GM19468 (cell line): ENCODE data around the gene HOXA1.

Experiments
- ATAC-seq: cut with Tn5 transposase; IDR thresholded peaks from one replicate; pipeline ENCODE4 v1.9.1; 2021; ENCODE audit warnings: mild to moderate bottlenecking, moderate library complexity, moderate number of reproducible peaks; ENCODE audit not compliant: unreplicated experiment; ENCODE audit errors: extremely low read depth

HOXA1 gene

GRCh38 chr7:27096768-27097514 is 1.1 kb upstream of the HOXA1 start:
- ATAC-seq, result no peak

GRCh38 chr7:27095050-27095896 is 527 bp downstream of the HOXA1 start:
- no peak for ATAC-seq

- no peak for ATAC-seq
Measured at GRCh38 chr7:27094304-27095049, 1.3 kb downstream of the HOXA1 start.

DNA sequence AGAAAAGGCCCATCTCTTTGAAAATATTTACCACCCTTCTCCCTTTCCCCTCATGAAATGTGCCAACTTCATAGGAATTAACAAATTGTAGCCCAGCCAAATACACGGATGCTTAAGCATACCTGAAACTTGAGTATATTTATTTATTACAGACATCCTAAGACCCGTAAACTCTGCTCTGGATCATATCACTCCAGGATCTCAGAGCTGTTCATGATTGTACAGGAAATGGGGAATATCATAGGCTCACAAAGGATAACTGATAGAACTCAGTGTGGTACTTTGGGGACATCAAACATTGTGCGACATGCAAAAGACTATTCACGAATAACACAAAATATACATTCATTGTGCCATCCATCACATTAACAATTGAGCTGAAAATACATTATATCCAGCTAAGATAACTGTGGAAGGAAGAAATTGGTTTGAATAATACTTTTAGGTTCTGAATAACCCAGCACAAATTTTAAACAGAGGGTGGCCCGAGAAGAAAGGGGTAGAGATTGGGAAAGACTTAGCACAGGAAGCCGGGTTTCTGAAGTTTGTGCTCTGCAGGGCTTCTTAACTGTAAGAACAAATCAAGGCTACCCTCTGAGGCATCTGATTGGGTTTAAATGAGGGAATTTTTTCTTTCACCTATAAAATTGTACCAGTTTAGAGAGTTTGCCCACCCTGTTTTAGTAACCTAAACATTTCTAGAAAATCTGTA is 2.5 kb downstream of the HOXA1 start:
- no peak for ATAC-seq

GRCh38 chr7:27092819-27093110 is 3.0 kb downstream of the HOXA1 start:
- no peak for ATAC-seq

DNA sequence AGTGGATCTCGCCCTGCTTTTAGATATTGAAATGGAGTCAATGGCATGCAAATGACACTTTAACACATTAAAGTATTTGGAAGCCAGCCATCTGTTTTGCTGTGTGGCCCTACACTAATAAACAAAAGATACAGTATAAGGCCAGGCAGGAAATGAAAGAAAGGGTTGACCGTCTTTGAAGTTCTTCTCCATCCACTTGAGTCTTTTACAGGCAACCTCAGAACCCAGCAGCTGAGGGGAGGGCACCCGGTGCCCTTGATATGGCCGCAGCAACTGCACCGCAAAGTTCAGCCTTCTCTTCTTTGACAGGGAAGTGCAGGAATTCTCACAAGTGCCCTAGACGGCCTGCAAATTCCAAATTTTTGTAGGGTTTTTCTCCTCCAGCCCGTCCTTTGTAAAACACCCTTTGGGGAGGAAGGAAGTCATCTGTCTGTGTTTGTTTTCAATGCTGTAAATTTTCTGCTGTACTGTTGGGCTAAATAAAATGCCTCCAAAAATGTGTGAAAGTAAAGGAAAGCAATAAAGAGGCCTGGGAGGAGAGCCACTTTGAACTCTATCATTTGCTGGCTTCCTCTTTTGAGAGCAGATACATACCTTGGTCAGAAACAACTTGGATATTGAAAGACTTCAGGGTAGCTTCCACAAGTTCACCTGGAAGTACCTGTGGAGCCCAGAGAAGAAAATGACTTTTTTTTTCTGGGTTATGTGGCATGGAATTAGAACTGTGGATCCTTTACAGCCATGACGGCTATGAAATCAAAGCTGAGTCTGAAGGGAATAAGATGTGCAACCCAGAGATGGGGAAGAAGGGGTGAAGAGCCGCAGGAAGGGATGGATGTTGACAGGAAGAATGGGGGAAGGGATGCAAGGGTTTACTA is 3.6 kb downstream of the HOXA1 start:
- ATAC-seq, result no peak

DNA sequence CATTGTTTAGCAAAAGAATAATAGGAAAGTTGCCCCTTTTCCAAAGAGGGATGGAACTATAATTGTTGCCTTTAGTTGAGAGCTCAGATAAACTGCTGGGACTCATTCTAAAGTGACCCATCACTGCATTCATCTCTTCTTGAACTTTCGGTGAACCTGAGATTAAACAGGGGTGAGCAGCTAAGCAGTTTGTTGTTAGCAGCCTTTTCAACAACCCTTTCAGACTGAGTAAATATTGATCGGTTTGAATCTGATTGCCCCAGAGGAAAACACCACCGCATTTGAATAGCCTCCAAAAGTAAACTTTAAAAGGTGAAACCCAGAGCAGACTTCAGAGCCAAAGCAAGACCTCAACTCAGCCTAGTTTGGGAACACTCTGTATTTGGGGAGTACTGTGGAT is 4.7 kb downstream of the HOXA1 start:
- ATAC-seq, result no peak

GRCh38 chr7:27088002-27088922 is 7.5 kb downstream of the HOXA1 start:
- ATAC-seq, result no peak

- ATAC-seq, result no peak
Measured at GRCh38 chr7:27083646-27084045, 12.2 kb downstream of the HOXA1 start.

GRCh38 chr7:27082171-27082570 is 13.6 kb downstream of the HOXA1 start:
- ATAC-seq, result no peak

DNA sequence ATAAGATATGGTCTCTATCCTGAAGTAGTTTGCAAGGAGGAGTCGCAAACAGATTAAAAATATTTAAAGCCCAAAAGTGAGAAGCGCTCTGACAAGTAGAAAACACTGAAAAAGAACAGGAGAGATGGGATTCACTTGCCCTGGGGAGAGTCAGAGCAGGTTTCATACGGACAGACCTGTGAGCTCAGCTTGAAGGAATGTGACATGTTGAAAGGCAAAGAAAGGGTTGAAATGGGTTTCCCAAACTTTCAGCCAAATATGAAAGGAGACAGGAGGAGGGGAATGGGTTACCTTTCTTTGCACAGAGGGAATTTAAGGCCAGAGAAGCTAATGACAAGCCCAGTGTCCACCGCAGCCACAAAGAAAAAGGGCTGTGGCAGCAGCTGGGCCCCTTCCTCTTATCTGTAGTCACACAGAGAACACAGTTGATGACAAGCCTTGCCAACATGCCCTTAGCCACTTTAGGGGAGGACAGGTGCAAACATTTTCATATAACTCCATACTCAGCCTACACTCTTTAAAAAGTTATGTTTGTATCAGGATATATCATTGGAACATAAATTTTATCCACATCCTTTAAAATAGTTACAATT is 14.9 kb downstream of the HOXA1 start:
- ATAC-seq, result no peak

DNA sequence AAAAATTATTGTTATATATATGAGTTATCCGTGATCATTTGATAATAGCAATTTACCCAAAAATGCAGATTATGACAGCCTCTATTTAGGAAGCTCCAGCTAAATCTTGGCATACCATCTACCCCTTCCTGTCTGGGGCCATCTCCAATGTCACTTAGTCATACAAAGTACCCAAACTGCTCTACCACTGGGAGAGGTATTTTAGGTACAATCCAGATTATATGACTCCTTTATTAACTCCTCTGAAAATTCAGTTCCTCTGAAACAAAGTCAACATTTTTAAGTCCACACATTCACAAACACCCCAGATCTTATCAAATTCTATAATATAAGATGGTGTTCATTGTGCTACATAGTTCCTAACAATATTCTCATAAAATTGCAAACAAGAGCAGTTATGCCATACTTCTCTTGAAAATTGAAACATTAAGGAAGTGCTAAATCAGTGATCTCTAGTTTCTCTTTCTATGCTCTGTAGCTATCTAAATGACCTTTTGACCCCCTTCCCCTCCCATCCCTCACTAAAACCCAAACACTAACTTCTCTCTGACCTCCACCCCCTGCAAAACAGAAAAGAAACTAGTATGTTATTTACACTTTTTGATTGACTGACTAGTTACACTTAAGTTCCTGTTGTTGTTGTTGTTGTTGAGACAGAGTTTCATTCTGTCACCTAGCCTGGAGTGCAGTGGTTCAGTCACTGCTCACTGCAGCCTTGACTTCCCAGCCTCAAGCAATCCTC is 16.4 kb downstream of the HOXA1 start:
- ATAC-seq, result no peak

GRCh38 chr7:27078616-27079233 is 17.1 kb downstream of the HOXA1 start:
- no peak for ATAC-seq

DNA sequence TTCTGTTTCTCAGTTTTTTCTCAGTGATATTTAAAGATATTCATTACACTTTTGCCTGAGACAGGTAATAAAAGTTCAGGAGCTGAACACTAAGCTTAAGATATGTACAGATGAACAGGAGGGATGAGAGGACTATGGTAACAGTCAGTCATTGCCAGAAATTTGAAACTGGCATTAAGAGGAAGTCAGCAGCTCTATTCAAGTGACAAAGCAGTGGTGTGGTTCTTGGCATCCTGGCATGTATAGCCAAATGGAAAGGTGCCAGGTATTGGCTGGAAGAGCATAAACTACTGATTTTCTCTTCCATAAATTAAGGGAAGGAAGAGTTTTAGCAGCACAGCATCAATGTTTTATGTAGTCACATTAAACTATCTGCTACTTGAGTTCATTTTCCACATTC is 22.7 kb downstream of the HOXA1 start:
- no peak for ATAC-seq

- no peak for ATAC-seq
Measured at GRCh38 chr7:27071622-27072390, 24.0 kb downstream of the HOXA1 start.

DNA sequence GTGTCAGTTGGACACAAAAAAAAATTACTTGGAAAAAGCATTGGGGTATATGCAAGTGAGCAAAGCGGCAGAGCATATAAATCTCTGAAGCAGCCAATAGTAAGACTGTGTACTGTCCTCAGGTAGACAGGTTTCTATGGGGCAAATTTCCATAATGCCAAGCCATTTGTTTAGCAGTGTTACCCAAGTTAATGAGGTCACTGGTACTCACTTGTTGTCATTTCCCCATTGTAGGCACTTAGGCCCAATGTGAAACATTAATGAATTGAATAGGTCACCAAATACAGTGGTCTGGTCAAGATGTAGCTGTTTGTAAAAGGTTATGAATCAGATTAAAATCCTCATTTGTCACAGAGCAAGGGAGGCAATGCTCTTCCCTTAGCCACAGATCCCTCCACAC is 27.5 kb downstream of the HOXA1 start:
- ATAC-seq, result no peak
